Measurements from ENCODE around the gene RBBP8.

DNA sequence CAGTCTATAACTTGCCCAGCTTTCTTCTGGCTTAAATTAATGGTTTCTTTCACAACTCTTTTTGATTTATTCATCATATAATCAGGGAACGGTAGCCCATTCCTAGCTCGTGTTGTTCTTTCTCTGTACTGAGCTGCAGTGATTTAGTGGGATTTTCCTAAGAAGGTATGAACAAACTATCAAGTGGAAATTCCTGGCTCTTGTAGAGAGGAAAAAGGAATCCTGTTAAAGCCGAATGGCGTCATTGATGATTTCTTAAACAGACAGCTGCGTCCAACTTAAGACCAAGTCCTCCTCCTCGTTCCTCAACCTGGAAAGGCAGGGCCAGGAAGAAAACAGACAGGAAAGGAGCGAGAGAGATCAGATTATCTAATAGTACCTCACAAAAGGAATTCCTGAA lies 132.9 kb downstream of the RBBP8 start:
- TF ChIP-seq, protein P1, sequence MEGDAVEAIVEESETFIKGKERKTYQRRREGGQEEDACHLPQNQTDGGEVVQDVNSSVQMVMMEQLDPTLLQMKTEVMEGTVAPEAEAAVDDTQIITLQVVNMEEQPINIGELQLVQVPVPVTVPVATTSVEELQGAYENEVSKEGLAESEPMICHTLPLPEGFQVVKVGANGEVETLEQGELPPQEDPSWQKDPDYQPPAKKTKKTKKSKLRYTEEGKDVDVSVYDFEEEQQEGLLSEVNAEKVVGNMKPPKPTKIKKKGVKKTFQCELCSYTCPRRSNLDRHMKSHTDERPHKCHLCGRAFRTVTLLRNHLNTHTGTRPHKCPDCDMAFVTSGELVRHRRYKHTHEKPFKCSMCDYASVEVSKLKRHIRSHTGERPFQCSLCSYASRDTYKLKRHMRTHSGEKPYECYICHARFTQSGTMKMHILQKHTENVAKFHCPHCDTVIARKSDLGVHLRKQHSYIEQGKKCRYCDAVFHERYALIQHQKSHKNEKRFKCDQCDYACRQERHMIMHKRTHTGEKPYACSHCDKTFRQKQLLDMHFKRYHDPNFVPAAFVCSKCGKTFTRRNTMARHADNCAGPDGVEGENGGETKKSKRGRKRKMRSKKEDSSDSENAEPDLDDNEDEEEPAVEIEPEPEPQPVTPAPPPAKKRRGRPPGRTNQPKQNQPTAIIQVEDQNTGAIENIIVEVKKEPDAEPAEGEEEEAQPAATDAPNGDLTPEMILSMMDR (IDR thresholded peaks at IDR 0.05; ENCODE audit: poor library complexity, severe bottlenecking): no peak
- TF ChIP-seq POLR2AphosphoS5 (IDR thresholded peaks at IDR 0.05): no peak
